Effector memory CD4-positive, alpha-beta T cell (primary cell): ENCODE data around the gene CUTA.

ENCODE experiments used
- DNase-seq, 3 donors: peaks; one replicate each; pipeline ENCODE4 v3.0.0-alpha.2; 2020
- H3K27ac ChIP-seq: 2 replicates; pipeline ENCODE4 v1.7.0; 2013; ENCODE audit warnings: mild to moderate bottlenecking, low read length, moderate library complexity; ENCODE audit not compliant: insufficient read depth, poor library complexity, severe bottlenecking
- H3K27me3 ChIP-seq: replicated peaks from 2 replicates; pipeline ENCODE4 v1.7.0; 2013; ENCODE audit warnings: mild to moderate bottlenecking, low read length; ENCODE audit not compliant: insufficient read depth, control insufficient read depth, poor library complexity, severe bottlenecking
- H3K36me3 ChIP-seq: 2 replicates; pipeline ENCODE4 v1.7.0; 2013; ENCODE audit warnings: mild to moderate bottlenecking, low read length, moderate library complexity; ENCODE audit not compliant: control insufficient read depth, insufficient read depth
- H3K4me1 ChIP-seq: 2 replicates; pipeline ENCODE4 v1.7.0; 2013; ENCODE audit warnings: low read length, mild to moderate bottlenecking; ENCODE audit not compliant: control insufficient read depth, insufficient read depth, poor library complexity, severe bottlenecking
- H3K4me3 ChIP-seq: 2 replicates; pipeline ENCODE4 v1.7.0; 2013; ENCODE audit warnings: low read length, low read depth, mild to moderate bottlenecking; ENCODE audit not compliant: insufficient read depth, poor library complexity, severe bottlenecking
- H3K9me3 ChIP-seq: 2 replicates; pipeline ENCODE4 v1.7.0; 2013; ENCODE audit warnings: mild to moderate bottlenecking, low read length, moderate library complexity; ENCODE audit not compliant: control insufficient read depth

CUTA gene

DNA sequence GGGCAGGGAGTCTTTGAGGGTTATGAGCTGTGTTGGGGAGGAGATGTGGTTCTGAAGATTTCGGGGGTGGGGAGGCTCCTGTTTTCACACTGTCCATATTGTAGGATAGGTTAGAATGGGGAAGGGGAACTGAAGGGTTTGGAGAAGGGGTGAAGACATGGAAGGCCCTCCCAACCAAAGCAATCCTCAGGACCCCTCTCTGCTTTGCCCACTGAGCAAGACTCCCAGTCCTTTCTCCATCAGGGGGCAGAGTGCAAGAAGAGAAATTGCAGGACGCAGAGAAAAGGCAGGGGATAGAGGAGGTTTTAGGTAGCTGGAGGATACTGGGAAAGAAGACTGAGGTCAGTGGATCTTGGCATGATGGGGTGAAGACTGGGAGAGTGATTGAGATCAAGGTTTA lies 5.9 kb upstream of the CUTA start:
- no peaks in the 10 kb centered on the region for H3K27me3 ChIP-seq
- H3K4me1 ChIP-seq = peaks cover 32% of the 10 kb centered on the region
- H3K9me3 ChIP-seq = no peaks in the 10 kb centered on the region
- no peak overlapping the region for H3K4me3 ChIP-seq
- H3K27ac ChIP-seq = no peak overlapping the region
- no peak for DNase-seq
- no peaks in the 10 kb centered on the region for H3K36me3 ChIP-seq

- DNase-seq = no peak
- Histone ChIP-seq H3K27me3 (no peaks in the 10 kb centered on the region), H3K27ac (no peak overlapping the region), H3K4me1 (peaks cover 30% of the 10 kb centered on the region), H3K36me3 (no peaks in the 10 kb centered on the region), H3K4me3 (no peak overlapping the region), H3K9me3 (no peaks in the 10 kb centered on the region)
These were observed 3.4 kb upstream of the CUTA start for GRCh38 chr6:33421344-33421643.

DNA sequence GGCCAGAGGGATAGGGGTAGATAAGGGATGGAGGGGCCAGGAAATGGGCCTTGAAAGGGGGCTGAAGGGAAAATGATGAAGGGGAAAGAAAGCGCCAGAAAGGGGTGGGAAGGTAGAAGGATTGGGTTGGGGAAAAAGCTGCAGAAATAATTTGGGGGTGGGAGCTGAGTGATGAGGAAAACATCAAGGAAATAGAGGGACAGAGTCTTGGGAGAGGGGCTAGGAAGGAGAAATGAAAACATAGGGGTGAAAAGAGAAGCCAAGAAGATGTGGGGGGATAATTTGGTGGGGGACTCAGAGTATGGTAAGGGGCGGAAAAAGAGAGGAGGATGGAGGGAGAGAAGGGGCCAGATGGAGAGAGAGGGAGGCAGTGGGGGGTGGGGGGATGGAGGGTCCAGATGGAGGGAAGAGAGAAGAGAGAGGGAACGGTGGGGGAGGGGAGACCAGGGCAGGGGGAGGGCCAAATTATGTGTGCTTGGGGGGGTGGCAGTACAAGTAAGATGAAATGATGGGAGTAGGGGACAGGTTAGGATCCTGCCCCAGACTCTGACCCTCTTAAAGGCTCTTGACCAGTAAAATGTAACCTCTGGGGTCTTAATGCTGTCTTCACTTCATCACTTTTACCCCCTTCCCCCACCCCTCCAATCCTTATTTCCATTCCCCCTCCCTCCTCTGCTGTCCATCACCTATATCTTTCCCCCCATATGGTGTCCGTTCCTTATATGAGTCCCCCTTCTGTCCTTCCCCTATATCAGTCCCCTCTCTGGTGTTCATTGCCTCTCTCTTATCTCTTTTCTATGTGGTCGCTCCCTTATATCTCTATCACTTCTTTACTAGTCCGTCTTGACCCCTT lies 2.8 kb upstream of the CUTA start:
- Histone ChIP-seq H3K36me3 (peaks cover 5% of the 10 kb centered on the region), H3K27ac (no peak overlapping the region), H3K4me3 (no peak overlapping the region), H3K27me3 (no peaks in the 10 kb centered on the region), H3K9me3 (no peaks in the 10 kb centered on the region), H3K4me1 (peaks cover 36% of the 10 kb centered on the region)
- no peak for DNase-seq

- Histone ChIP-seq H3K27ac (peak within 1 kb of the TSS; percentile 94), H3K36me3 (peaks cover 14% of the 10 kb centered on the region), H3K27me3 (no peaks in the 10 kb centered on the region), H3K4me1 (peaks cover 35% of the 10 kb centered on the region), H3K4me3 (peak within 1 kb of the TSS; percentile 15), H3K9me3 (no peaks in the 10 kb centered on the region)
- no peak for DNase-seq
These were observed 1.9 kb upstream of the CUTA start, which contains the start of gene SYNGAP1 for GRCh38 chr6:33419580-33420490. SYNGAP1 (plus strand) TSS chr6:33420065; CDS start chr6:33420265, 200 bp downstream.

DNA sequence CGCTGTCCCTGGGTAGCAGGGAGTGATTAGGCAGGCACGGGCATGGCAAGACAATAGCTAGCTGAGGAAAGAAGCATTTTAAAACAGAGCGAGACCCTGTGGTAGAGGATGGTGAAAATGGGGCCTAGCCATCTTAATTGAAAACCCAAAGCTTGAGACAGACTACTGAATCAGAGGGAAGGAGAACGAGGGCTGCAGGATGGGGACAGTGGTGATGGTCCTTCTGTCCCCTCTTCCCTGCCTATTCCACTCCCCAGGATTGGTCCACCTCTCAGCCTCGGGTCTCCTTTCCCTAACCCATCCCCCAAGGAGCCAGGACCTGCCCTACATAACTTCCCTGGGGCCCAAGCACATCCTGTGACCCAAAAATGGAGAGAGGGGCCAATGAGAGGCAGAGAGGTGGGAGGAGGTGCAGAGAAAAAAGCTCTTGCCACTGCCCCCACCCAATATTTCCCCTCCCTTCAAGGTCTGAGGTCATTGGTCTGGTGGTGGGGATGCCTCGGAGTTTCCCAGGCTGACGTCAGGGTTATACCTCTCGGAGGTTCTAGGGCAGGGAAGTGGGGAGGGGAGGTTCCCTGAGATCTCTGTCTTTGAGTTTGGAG lies 884 bp upstream of the CUTA start:
- DNase-seq = peak; percentile 68 to 80 (median 76)
- Histone ChIP-seq H3K27me3 (no peaks in the 10 kb centered on the region), H3K4me1 (peaks cover 33% of the 10 kb centered on the region)

DNA sequence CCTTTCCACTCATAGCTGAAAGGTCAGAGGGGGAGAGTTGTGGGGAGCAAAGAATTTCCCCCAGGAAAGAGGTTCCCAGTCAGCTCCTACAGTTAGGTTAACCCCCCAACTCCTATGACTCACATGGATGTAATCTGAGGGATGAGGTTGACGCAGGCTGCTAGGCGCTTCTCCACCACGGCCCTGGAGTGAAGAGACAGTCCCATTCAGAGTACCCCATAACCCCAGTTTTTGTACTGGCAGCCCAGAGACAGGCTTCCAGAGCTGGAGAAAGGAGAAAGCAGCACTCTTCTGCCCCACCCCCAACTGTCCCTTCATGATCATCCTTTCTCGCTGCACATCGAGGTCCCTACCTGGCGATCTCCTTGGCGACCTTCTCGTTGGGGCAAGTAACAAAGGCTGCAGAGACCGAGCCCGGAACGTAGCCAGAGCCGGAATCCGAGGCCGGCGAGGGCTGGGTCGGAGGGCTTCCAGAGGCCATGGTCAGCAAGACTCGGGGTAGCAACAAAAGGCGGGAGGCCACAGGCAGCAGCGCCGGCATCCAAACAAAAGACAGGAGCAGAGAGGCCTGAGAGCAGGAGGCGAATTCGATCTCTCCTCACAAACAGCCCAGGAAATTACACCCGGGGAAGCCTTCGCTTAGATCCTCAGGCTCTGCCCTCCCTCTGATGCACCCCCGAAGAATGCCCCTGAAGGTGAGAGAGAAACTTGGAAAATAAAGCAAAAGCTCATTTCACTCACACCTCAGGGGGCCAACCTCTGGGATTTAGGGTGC lies 592 bp downstream of the CUTA start:
- Histone ChIP-seq H3K36me3 (peaks cover 39% of the 10 kb centered on the region), H3K27ac (peak overlapping the region; percentile 95), H3K27me3 (no peaks in the 10 kb centered on the region), H3K4me1 (peaks cover 43% of the 10 kb centered on the region), H3K9me3 (no peaks in the 10 kb centered on the region), H3K4me3 (peak overlapping the region; percentile 63)
- peak in 1 of 3 donors; percentile 24 for DNase-seq

More for the DNA sequence above, 884 bp upstream of the CUTA start:
- H3K4me3 ChIP-seq = peak overlapping the region; percentile 31
- H3K36me3 ChIP-seq = peaks cover 24% of the 10 kb centered on the region
- peak overlapping the region; percentile 94 for H3K27ac ChIP-seq
- no peaks in the 10 kb centered on the region for H3K9me3 ChIP-seq

- Histone ChIP-seq H3K9me3 (no peaks in the 10 kb centered on the region), H3K36me3 (peaks cover 39% of the 10 kb centered on the region), H3K4me1 (peaks cover 51% of the 10 kb centered on the region), H3K27me3 (no peaks in the 10 kb centered on the region), H3K27ac (peak overlapping the region; percentile 95), H3K4me3 (peak overlapping the region; percentile 63)
- DNase-seq = no peak
These were observed 1.4 kb downstream of the CUTA start for GRCh38 chr6:33416386-33417127.

- H3K27ac ChIP-seq = peak overlapping the region; percentile 95
These were observed 2.1 kb downstream of the CUTA start for GRCh38 chr6:33415831-33416230.

More at GRCh38 chr6:33415831-33416230, 2.1 kb downstream of the CUTA start:
- H3K27me3 ChIP-seq = no peaks in the 10 kb centered on the region
- no peaks in the 10 kb centered on the region for H3K9me3 ChIP-seq
- no peak for DNase-seq
- H3K4me1 ChIP-seq = peaks cover 54% of the 10 kb centered on the region
- H3K4me3 ChIP-seq = no peak overlapping the region
- H3K36me3 ChIP-seq = peaks cover 39% of the 10 kb centered on the region
